ENCODE measurements around the gene TRAF3IP3.

TRAF3IP3 gene

GRCh38 chr1:209816923-209817322 is 61.1 kb downstream of the TRAF3IP3 start:
- no peak for DNase-seq (ENCODE audit: low read depth)
- no peak overlapping the region for H3K4me3 ChIP-seq (ENCODE audit: low read depth, low read length)
- TF ChIP-seq, protein P1, sequence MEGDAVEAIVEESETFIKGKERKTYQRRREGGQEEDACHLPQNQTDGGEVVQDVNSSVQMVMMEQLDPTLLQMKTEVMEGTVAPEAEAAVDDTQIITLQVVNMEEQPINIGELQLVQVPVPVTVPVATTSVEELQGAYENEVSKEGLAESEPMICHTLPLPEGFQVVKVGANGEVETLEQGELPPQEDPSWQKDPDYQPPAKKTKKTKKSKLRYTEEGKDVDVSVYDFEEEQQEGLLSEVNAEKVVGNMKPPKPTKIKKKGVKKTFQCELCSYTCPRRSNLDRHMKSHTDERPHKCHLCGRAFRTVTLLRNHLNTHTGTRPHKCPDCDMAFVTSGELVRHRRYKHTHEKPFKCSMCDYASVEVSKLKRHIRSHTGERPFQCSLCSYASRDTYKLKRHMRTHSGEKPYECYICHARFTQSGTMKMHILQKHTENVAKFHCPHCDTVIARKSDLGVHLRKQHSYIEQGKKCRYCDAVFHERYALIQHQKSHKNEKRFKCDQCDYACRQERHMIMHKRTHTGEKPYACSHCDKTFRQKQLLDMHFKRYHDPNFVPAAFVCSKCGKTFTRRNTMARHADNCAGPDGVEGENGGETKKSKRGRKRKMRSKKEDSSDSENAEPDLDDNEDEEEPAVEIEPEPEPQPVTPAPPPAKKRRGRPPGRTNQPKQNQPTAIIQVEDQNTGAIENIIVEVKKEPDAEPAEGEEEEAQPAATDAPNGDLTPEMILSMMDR (IDR thresholded peaks at IDR 0.05; ENCODE audit: insufficient read depth, low read depth, low read length, missing control alignments), result no peak

GRCh38 chr1:209817691-209818090 is 61.8 kb downstream of the TRAF3IP3 start:
- H3K4me3 ChIP-seq (ENCODE audit: low read depth, low read length), result no peak overlapping the region
- no peak for DNase-seq (ENCODE audit: low read depth)
- TF ChIP-seq, protein P1 (IDR thresholded peaks at IDR 0.05; ENCODE audit: insufficient read depth, low read depth, low read length, missing control alignments), result no peak

GRCh38 chr1:209819058-209819457 is 63.2 kb downstream of the TRAF3IP3 start:
- no peak overlapping the region for H3K4me3 ChIP-seq (ENCODE audit: low read depth, low read length)
- DNase-seq (ENCODE audit: low read depth), result no peak
- TF ChIP-seq, protein P1 (IDR thresholded peaks at IDR 0.05; ENCODE audit: insufficient read depth, low read depth, low read length, missing control alignments), result no peak

GRCh38 chr1:209820986-209821385 is 65.1 kb downstream of the TRAF3IP3 start:
- TF ChIP-seq, protein P1 (IDR thresholded peaks at IDR 0.05; ENCODE audit: insufficient read depth, low read depth, low read length, missing control alignments), result no peak
- DNase-seq (ENCODE audit: low read depth), result no peak
- H3K4me3 ChIP-seq (ENCODE audit: low read depth, low read length), result no peak overlapping the region

DNA sequence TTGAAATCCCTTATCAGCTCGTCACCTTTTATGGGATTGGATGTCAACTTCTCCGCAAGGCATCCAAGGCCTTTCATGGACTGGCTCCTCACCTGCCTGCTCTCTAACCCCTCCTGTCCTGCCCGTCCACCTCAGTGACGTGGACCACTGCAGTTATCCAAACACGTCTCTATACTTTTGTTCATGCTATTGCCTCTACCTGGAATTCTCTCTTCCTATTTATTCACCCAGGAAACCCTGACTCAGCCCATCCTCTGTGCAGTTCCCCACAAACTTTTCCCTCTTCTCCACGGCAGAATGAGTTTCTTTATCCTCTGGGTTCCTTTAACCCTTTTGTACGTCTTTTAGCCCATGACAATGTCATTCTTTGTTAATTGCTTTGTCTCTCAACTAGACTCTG is 66.9 kb downstream of the TRAF3IP3 start:
- H3K4me3 ChIP-seq (ENCODE audit: low read depth, low read length), result no peak overlapping the region
- DNase-seq (ENCODE audit: low read depth), result no peak
- TF ChIP-seq, protein P1 (IDR thresholded peaks at IDR 0.05; ENCODE audit: insufficient read depth, low read depth, low read length, missing control alignments), result no peak

DNA sequence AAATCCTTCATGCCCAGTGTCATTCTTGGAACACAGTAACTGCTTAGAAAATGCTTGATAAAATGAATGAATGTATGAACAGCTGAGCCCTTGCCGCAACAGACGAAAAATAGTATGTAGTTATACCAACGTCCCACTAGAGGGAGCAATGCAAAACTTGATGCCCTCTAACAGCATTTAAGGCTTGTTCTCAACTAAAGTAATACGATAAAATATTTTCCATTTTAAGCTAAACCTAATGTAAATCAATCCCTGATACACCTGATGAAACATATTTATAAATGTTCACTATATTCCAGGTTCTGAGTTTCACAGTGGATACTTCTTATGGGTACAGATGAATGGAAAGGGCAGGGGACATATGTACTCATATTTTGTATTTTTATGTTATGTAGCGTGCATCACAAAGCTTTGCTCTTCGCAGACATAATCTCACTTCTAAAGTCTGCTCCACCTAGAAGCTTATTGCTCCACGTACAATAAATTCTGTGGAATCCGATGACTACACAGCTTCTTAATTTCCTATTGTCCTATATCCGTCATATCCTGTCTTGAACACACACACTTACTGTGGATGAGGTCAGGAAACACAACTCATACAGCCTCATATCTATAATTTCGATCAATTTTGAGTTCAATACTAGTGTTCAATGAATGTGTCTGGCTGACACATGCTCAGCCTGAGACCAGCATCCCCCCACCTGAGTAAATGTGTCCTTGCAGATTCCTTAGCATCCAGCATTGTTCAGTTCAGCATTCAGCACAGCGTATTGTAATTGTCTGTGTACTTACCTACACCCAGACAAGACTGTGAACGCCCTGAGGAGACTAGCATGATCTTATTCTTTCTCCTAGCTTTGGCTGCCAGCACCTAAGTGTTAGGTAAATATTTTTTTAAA is 67.5 kb downstream of the TRAF3IP3 start:
- TF ChIP-seq, protein P1 (IDR thresholded peaks at IDR 0.05; ENCODE audit: insufficient read depth, low read depth, low read length, missing control alignments), result peak; percentile 70
- no peak overlapping the region for H3K4me3 ChIP-seq (ENCODE audit: low read depth, low read length)
- DNase-seq (ENCODE audit: low read depth), result peak; percentile 60
